HG02759 (cell line): ENCODE data around the gene MZB1.
"Not testable (repeated sequence)": the region's sequence is repeated elsewhere in the genome, so short reads cannot be mapped to it uniquely, and the experiment has no call there.

Experiments used
- ATAC-seq: cut with Tn5 transposase; IDR thresholded peaks from one replicate; pipeline ENCODE4 v1.9.1; 2021; ENCODE audit warnings: mild to moderate bottlenecking, moderate library complexity; ENCODE audit not compliant: unreplicated experiment

The MZB1 gene

DNA sequence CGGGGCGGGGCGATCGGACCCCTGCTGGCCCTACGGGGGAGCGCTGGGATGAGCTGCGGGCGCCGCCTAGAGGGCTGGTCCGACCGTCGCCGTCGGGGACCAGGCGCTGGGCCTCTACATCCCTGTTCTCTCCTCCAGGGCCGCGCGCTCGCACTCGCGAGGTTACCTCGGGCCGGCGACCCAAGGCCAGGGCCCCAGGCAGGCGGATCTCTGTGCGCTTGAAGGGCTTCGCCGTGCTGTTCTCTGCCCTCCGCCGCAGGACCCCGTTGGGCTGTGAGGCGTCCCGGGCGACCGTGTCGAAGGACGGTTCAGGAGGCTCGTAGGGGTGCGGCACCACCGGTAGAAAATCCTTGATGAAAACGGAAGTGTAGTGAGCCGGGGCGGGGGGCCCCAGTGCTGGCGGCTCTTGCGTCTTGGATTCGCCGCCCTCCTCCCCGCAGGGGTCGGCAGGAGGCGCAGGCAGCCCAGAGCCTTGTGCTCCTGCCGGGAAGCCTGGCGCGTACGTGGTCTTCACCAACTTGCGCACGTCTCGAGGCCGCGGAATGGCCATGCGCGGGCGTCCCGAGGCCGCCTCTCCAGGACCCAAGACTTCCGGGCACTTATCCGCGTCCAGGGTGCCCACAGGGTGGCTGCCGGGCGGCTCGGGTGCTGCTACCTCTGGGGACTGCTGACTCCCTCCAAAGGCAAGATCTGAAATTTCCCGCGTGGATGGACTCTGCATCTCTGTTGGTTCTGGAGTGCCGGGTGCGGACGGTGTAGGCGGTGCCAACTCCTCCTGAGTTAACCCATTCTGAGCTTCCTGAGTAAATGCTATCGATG is 3.2 kb upstream of the MZB1 start:
- peak; percentile 52 for ATAC-seq

DNA sequence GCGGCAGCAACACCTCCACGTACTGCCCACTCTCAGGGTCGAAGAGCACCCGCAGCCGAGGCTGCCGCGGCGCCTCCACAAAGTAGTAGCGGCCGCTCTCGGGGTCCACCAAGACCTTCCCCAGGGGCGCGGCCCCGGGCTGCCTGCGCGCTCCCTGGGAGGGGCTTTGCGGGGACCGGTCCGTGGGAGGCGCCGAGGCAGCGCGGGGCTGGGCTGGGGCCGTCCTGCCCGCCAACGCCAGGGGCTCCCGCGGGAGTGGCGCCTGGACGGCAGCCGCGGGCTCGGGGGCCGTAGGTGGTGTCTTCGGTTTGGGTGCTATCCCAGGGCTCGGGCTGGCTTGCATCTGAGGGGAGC is 2.6 kb upstream of the MZB1 start:
- ATAC-seq, result peak; percentile 15

DNA sequence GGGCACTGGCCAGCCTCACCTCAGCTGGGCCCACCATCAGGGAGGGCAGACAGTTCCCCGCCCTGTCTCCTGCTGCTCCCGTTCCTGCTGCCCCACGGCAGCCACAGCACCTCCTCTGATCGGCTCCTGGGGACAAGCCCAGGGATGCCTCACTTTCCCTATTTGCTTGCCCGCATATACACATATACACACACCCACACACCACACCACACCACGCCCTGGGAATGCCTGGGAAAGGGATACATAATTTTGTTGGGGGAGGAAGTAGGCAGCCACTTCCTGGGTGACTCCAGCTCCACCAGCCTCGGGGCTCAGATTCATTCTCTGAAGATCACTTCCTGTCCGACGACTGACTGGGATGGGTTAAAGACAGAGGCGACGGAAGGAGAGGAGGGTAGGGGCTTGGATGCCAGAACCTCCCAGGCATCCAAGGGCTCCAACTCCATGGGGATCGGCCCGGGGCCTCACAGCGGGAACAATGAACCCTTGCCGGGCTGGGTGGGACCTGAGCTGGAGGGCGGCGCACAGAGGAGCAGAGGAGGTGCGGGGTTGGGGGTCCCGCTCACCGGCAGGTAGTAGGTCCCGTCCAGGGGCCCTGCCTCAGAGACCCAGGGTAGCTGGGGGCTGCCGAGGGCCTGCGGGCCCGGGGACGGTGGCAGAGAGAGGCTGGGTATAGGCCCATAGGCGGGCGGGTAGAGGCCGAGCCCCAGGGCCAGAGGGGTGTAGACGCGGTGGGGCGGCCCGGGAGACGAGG is 2.0 kb upstream of the MZB1 start:
- ATAC-seq, result no peak

DNA sequence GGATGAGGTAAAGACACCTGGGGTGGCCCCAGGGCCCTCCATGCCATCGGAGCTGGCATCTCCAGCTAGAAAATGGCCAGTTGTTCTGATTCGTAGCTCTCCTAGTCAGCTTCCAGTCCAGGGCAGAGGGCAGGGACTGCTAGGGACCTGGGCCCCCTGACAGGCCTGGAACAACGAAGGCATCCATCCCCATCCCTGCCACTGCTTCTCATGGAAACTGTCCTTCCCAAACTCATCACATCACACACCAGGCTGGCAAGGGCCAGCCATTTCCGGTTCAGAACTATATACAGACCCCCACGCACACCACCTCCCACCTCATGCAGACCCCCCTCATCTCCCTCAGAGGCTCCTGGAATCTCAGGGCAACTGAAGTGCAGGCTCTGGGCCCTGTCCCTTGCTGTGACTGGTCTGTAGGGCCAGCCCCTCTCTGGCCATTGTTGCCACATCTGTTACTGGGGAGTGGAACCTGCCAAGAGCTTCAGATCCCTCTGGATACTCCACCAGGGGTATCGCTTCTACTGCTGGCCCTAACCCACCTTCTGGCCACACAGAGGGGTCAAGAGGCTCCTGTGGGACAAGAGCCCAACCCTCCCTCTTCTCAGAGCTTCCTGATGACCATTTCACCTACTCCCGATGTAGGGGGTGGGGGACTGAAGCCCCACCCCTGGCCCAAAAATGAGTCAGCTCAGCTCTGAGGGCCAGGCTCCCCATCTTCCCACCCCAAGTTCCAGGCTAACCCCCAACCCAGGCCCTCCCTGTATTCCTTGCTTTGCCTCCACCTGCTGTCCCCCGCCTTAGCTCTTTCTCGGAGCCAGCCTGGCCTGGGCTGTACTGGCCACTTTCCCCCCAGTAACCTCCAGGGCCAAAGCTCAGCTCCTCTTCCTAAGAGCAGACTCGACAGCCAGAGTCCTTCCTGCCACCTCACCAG is 1.2 kb upstream of the MZB1 start:
- no peak for ATAC-seq

DNA sequence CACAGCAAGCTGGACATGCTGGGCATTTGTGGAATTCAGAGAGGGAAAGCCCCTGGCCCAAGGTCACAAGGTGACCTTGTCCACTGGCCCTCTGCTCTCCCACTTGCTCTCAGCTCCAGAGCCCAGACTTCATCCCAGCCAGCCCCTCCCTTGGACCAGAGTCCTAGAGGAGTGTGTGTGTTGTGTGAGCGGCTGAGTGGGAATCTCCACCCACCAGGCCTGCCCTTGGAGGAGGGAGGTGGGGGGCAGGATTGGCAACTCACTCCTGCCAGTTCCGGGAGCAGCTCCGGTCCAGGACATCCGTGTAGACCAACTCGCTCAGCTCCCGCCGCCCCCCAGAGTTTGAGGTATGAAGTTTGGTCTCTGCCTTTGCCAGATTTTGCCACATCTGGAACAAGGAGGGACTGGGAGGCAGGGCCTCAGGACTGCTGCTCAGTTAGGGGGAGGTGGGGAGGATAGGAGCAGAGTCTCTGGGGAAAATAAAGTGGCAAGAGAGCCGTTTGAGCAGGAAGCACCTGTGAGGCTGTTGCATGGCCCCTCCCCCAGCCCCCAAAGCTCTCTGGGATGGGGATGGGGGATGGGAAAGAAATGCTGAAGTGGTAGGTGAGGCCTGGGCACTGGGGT is 1.4 kb downstream of the MZB1 start:
- no peak for ATAC-seq

DNA sequence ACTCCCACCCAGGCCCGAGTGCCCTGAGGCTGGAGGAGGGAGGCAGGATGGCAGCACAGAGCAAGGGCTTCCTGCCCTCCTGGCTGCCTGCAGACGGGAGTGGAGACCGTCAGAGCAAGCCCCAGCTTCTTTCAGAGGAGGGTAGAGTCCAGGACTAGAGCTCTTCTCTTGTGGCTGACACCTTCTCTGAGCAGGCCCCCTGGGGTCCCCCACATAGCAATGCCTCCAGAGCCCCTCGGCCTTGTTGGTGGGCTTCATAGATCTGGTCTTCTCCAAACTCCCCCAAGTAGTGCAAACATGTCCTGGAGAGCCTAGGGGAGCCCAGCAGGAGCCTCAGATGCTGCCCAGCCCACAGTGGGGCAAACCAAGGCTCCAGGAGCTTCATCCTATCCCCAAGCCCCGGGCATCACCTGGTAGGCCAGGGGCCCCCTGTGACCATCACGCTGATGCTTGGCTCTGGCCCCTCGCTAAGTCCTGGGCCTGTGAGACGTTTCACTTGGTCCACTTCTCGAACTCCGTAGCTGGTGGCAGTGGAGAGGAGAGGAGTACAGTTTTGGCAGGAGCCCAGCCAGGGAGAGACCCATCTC is 2.0 kb downstream of the MZB1 start:
- ATAC-seq, result no peak

DNA sequence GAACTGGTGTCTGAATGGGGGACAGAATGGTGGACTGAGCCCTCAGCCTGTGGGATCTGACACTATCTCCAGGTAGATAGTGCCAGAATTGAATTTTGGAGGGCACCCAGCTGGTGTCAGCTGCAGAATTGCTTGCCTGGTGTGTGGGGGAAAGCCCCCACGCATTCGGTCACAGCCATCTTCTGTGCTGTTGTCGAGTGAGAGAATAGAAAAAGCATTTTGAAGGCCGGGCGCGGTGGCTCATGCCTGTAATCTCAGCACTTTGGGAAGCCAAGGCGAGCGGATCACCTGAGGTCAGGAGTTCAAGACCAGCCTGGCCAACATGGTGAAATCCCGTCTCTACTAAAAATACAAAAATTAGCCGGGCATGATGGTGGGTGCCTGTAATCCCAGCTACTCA is 2.8 kb downstream of the MZB1 start:
- not testable (repeated sequence) for ATAC-seq

DNA sequence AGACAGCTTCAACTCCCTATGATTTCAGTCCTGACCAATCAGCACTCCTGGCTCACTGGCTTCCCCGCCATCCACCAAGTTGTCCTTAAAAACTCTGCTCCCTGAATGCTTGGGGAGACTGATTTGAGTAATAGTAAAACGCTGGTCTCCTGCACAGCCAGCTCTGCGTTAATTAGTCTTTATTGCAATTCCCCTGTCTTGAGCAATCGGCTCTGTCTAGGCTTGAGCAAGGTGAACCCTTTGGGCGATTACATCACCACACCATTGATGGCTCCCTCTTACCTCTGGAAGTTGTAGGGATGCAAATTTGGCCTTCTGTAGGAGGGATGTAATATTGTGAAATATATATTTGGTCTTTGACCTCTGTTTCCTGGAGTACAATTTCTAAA is 3.7 kb downstream of the MZB1 start:
- no peak for ATAC-seq

DNA sequence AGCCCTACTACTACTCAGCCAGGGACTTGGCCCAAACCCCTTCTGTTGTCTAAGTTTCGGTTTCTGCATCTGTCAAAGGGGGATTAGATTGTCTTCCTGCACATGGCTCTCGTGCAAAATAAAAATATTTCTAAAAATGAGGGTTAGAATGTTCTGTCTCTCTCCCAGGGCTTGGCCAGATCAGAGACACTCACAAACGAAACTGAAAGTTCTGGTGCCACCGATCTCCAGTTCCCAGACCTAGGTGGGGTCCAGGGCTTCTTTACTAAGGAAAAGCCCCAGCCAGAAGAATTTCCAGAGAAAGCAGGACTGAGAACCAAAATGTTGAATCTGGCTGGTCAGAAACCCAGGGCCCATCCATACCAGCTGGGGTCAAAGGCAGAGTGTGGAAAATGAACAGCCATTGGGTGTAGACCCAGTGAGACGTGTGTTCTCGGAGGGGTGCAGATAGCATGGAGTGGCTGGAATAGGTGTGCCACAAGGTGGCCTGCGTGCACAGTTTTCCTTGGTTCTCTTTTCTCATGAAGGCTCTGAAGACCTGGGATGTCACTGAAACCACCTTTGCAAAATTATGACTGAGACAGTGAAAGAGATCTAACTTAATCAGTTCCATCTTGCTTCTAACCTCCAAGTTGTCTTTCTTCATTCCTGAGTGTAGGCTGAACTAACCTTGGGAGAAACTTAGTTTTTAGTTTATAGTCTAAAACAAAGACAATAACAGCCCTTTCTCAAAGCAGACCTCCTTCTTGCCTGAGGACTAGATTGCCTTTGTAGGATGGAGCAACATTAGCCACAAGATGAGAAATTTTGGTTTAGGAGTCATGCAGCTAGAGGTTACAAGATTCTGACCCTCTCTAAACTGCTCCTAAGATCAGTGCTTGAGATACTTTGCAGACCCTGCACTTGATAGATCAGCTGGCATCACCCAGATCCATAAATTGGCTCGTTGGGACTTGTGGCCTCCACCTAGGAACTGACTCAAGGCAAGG is 4.4 kb downstream of the MZB1 start:
- ATAC-seq, result no peak

DNA sequence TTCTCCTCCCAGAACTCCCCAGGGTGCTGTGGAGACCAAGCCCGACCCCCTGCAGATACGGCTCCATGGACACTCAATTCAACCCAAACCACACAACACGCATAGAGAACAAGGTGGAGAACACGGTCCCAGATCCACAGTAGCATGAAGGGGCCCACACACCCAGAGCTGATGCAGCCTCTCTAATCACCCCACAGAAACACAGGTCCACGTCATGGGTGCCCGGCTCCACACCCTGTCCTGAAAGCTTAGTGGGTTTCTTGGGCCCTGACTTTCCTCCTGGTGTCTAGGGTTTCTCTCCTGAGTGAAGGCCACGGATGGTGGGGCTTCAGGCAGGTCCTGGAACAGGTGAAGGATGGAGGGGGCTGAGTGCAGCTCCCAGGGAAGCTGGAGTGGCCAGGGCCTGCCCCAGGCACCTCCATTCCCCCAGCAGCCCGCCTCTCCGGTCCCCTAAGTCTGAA is 5.1 kb downstream of the MZB1 start:
- no peak for ATAC-seq

DNA sequence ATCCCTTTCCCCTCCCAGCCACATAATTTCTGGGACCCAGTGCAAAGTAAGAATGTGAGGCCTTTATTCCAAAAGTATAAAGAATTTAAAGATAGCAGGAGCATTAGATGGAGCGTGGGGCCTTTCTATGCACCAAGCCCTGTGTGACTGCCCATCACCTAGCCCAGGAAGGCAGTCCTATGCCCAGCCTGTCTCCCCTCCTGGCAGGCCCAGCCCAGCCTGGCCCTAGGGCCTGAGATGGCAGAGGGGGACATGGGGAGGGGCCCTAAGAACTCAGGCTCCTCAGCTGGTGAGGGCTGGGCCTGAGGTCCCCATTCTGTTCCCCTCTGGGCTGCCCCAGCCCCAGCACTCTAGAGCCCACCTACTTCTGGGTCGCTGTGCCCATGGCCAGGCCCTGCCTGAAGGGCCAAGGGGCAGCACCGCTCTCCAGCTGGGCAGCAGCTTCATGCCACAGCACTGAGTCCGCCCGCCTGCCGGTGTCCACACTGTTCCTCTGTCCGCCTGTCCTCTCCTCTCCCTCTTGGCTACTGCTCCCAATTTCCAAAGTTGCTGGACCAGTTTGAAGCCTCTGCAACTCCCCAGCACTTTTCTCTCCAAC is 5.6 kb downstream of the MZB1 start:
- no peak for ATAC-seq

DNA sequence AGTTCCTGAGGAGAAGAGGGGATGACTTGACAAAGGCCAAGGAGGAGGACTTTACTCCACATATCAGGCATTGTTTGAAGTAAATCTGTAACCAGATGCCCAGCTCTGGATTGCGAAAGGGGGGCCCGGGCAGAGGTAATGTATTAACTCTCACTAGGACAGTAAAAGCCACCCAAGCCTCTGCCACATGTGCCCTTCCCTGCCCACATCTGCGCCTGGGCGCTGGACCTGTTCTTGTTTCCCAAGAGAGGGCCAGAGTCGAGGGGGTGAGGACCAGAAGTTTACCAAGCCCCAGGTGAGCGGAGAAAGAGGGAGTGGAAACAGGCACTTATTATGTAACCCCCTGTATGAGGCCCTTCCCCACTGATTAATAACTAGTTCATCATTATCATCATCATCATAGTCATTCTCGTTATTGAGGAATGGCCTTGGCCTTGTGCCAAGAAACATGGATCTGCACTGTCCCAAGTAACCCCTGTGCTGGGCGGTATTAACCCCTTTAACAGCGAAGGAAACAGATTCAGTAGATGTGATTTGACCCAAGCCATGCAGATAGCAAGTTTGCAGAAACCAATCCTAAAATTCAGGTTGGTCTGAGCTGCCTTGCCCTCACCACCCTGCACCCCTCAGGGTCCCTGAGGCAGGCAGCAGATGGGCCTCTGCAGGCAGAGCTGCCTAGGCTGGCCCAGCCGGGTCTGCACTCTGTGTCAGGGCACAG is 6.3 kb downstream of the MZB1 start, which contains the start of gene SLC23A1:
TSS of gene SLC23A1 (minus strand) at position 23 of the 718 bp plus-strand sequence. CDS start 44 bp downstream, outside the sequence.
- no peak for ATAC-seq

DNA sequence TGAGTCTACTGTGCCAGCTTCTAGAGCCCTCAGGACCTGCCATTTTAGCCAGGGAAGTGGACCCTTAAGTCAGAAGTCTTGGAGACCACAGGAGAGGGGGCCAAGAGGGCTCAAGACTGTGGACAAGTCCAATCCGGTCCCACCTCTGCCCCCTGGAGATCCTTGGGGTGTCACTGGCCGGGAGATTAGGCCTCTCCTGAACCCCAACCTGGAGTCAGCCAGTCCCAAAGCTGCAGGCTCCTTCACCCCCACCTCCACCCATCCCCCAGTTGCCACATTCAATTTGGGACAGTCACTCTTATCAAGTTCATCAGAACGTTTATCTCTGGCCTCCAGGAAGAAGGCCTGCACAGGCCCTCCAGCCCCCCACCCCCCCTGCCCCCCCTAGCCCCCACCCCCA is 6.9 kb downstream of the MZB1 start:
- ATAC-seq, result no peak

DNA sequence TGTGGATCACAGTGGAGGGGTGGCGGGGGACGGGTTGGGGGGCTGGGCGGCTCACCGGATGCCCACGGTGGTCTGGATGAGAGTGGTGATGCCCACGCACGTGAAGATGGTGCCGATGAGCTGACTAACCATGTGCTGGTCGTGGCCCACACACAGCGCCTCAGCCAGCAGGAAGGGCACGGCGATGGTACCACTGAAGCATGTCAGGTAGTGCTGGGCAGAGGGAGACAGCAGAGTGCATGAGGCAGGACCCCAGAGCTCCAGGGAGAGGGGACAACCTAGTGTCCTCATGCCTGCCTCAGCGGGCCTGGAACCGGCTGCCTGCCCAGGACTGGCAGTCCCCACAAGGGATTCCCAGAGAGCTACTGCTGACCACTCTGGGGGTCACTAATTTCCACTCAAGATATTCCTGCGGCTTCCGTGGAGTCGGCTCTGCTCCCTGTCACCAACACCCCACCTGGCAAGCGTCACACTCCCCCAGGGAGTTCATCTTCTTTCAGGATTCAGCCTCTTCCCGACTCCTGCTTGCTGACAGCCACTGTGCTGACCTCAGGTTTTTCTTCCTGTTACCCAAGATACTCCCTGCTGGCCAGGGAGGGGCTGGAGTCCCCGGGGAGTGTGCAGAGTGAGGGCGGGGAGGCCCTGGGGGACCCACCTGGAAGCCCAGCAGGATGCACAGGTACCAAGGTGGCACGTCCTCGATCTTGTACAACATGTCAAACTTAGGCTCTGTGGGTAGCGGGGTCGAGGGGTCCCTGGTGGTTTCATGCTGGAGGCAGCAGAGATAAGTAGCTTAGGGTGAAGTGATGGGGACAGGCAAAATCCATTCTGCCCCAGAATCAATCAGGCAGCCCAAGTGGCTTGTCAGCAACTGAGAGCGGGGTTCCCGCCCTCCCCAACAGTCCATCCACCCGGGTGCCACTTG is 7.6 kb downstream of the MZB1 start:
- ATAC-seq, result no peak

DNA sequence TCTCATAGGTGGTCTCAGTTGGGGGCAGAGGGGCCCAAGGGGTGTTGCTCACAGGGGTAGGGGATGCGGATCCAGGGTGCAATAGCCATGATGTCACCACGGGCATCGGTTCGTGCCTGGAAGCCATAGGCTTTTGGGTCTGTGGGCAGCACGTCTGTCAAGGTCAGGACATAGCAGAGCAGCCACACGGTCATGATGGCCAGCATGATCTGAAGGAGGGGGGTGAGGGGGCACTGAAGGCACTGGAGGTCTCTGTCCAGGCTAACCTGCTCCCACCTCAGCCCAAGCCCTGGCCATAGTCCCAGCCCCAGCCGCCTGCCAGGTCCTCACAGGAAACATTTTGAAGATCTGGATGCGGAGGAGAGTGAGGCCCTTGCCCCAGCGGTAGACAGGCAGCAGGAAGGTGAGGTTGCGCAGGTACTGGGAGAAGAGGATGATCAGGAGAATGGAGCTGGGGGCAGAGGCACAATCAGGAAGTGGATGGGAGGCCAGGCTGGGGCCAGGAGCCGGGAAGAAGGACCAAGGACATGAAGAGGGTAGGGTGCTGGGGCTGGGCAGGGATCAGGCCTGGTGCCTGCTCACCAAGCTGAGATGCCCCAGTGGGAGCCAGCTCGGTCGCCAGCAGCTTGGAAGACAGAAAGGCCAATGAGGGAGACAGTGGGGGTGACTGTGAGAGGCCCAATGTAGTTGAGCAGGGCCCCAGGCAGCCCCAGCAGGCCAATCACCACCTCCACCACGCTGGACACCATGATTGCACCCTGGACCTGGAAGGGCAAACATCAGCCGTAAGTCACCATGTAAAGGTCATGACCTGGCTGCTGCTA is 9.9 kb downstream of the MZB1 start:
- ATAC-seq, result no peak

DNA sequence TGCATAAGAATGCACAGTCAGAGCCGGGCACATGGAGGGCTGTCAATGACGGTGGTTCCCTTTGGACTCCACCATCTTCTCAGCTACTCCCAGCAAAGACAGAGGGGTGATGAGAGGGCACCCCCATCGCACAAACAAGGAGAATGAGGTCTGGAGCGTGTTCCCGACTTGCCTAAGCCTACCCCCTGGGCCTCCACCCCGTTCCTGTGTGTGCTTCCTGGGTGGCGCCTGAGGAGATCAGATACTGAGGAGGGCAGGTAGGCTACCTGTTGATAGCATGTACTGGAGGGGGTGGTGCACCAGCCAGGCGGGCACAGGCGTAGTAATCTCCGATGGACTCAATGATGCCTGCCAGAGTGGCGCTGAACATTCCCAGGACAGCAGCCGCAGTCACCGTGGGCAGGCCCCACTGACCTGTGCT is 10.8 kb downstream of the MZB1 start:
- no peak for ATAC-seq
